Sigmoid colon (tissue), 7 donors: ENCODE results near the gene SLCO3A1. TPM values are rescaled to one million over a fixed set of nuclear protein-coding genes. Genes with fewer than 3 reads are reported as not detected.

ENCODE experiments used
- DNase-seq: peaks from one replicate; pipeline ENCODE4 v3.0.0-alpha.2; 2019
- H3K27ac ChIP-seq, 4 donors: fragments of 200-600 bp; sonication (generic); one replicate each; pipeline ENCODE4 v1.5.1; 2016 to 2019; ENCODE audit warnings: mild to moderate bottlenecking in 1 of 4
- H3K27me3 ChIP-seq, 3 donors: fragments of 200-600 bp; sonication (generic); one replicate each; pipeline ENCODE4 v1.5.1; 2019; ENCODE audit warnings: mild to moderate bottlenecking in 1 of 3
- H3K36me3 ChIP-seq, 4 donors: fragments of 200-600 bp; sonication (generic); one replicate each; pipeline ENCODE4 v1.5.1; 2016 to 2019
- H3K4me1 ChIP-seq, 4 donors: fragments of 200-600 bp; sonication (generic); one replicate each; pipeline ENCODE4 v1.5.1; 2017 to 2019
- H3K4me3 ChIP-seq, 4 donors: fragments of 200-600 bp; sonication (generic); one replicate each; pipeline ENCODE4 v1.5.1; 2017 to 2019; ENCODE audit warnings: mild to moderate bottlenecking in 2 of 4, moderate library complexity in 1 of 4
- H3K9me3 ChIP-seq, 4 donors: fragments of 200-600 bp in 3 of 4; sonication (generic) in 3 of 4; one replicate each; pipeline versions ENCODE4 v1.5.1 to v1.6.1; 2013 to 2019
- CTCF ChIP-seq, 4 experiments: fragments of 450-650 bp in 3 of 4; fragments of 200-600 bp in 1 of 4; IDR thresholded peaks; one replicate each; pipeline ENCODE4 v1.5.1; 2016 to 2019; ENCODE audit warnings: antibody characterized with exemption in 4 of 4, mild to moderate bottlenecking in 3 of 4, moderate library complexity in 2 of 4
- EP300 ChIP-seq, 4 donors: sonication (generic); formaldehyde crosslinking; IDR thresholded peaks; one replicate each; pipeline ENCODE4 v1.6.1; 2017; ENCODE audit warnings: antibody characterized with exemption in 4 of 4
- POLR2A ChIP-seq, 2 donors: fragments of 450-650 bp; IDR thresholded peaks; one replicate each; pipeline ENCODE4 v1.6.1; 2016; ENCODE audit warnings: antibody characterized with exemption in 2 of 2, mild to moderate bottlenecking in 2 of 2, moderate library complexity in 2 of 2
- POLR2AphosphoS5 ChIP-seq, 4 donors: sonication (generic); formaldehyde crosslinking; IDR thresholded peaks; one replicate each; pipeline ENCODE4 v1.6.1; 2017; ENCODE audit warnings: antibody characterized with exemption in 4 of 4
- WGBS, 2 donors: extraction: QIAGEN DNeasy Blood & Tissue Kit; methylation state at CpG; one replicate each; pipeline ENCODE4 v1.1.7; 2013; 5-methylcytosine and 5-hydroxymethylcytosine counted together
- intact Hi-C: fragments of 100-400 bp; cut with DNase I; formaldehyde crosslinking; loops from one replicate; pipeline ENCODE4 v1.15.1; 2023
- polyA plus RNA-seq, 3 donors: library from polyadenylated mRNA; stranded (reverse); fragments of 200-250 nt; gene quantifications; one replicate each; pipeline ENCODE4 v1.2.3, GENCODE V29; 2013
- total RNA-seq, 4 donors: library from RNA; depleted of rRNA; stranded (reverse); fragments of >200 nt; gene quantifications; one replicate each; pipeline ENCODE4 v1.1.0, GENCODE V29; 2016
- donor health status: healthy with polysubstance abuse.
- donor health status: Bipolar disorder and iron deficiency.
- donor health status: healthy.

Gene SLCO3A1
- total and polyA plus RNA-seq, 7 donors: 1.4 to 10.5 (median 4.6) TPM

GRCh38 chr15:92121047-92121446 lies 267.5 kb downstream of the SLCO3A1 start:
- no peaks in the 10 kb centered on the region for H3K27me3 ChIP-seq
- TF ChIP-seq POLR2AphosphoS5 (IDR thresholded peaks at IDR 0.05): no peak
- H3K9me3 ChIP-seq: no peaks in the 10 kb centered on the region

GRCh38 chr15:92122259-92122658 lies 268.8 kb downstream of the SLCO3A1 start:
- no peak overlapping the region for H3K27ac ChIP-seq
- H3K4me3 ChIP-seq: no peak overlapping the region
- no peak for TF ChIP-seq POLR2A (IDR thresholded peaks at IDR 0.05)
- TF ChIP-seq POLR2AphosphoS5 (IDR thresholded peaks at IDR 0.05): no peak
- 68 to 76% methylated on average over 2 of the region's 2 CpGs for WGBS, 2 donors
- peaks cover 0 to 4% (median 0%) of the 10 kb centered on the region in 4 donors for H3K36me3 ChIP-seq
- peaks cover 0 to 5% (median 0%) of the 10 kb centered on the region in 4 donors for H3K4me1 ChIP-seq
- H3K27me3 ChIP-seq: no peaks in the 10 kb centered on the region
- intact Hi-C loops: no loop called here
- no peak for DNase-seq
- H3K9me3 ChIP-seq: no peaks in the 10 kb centered on the region

More at GRCh38 chr15:92121047-92121446, 267.5 kb downstream of the SLCO3A1 start:
- DNase-seq: no peak
- Histone ChIP-seq H3K4me1 (peaks cover 0 to 7% (median 0%) of the 10 kb centered on the region in 4 donors), H3K27ac (no peak overlapping the region), H3K36me3 (peaks cover 0 to 2% (median 0%) of the 10 kb centered on the region in 4 donors), H3K4me3 (no peak overlapping the region)
- intact Hi-C loops: no loop called here

GRCh38 chr15:92123962-92124656 lies 270.6 kb downstream of the SLCO3A1 start:
- Histone ChIP-seq H3K4me1 (no peaks in the 10 kb centered on the region), H3K36me3 (peaks cover 0 to 4% (median 0%) of the 10 kb centered on the region in 4 donors), H3K4me3 (no peak overlapping the region), H3K9me3 (no peaks in the 10 kb centered on the region), H3K27me3 (no peaks in the 10 kb centered on the region), H3K27ac (no peak overlapping the region)
- no peak for TF ChIP-seq EP300 (IDR thresholded peaks at IDR 0.05)
- TF ChIP-seq POLR2AphosphoS5 (IDR thresholded peaks at IDR 0.05): no peak
- no peak for TF ChIP-seq POLR2A (IDR thresholded peaks at IDR 0.05)
- TF ChIP-seq CTCF (IDR thresholded peaks at IDR 0.05): no peak
- intact Hi-C loops: no loop called here
- peak; percentile 45 for DNase-seq
- WGBS, 2 donors: 93% methylated on average over 6 of the region's 6 CpGs

GRCh38 chr15:92124657-92125010 lies 271.1 kb downstream of the SLCO3A1 start:
- Histone ChIP-seq H3K4me3 (no peak overlapping the region), H3K27me3 (no peaks in the 10 kb centered on the region), H3K36me3 (peaks cover 0 to 4% (median 0%) of the 10 kb centered on the region in 4 donors), H3K9me3 (no peaks in the 10 kb centered on the region), H3K27ac (no peak overlapping the region), H3K4me1 (no peaks in the 10 kb centered on the region)
- TF ChIP-seq EP300 (IDR thresholded peaks at IDR 0.05): no peak
- 89 to 98% methylated on average over 3 of the region's 3 CpGs for WGBS, 2 donors
- peak; percentile 33 for DNase-seq
- intact Hi-C loops: no loop called here

GRCh38 chr15:92128788-92129187 lies 275.3 kb downstream of the SLCO3A1 start:
- no peak for DNase-seq
- 94 to 95% methylated on average over 5 of the region's 5 CpGs for WGBS, 2 donors
- intact Hi-C loops: no loop called here
- Histone ChIP-seq H3K27me3 (no peaks in the 10 kb centered on the region), H3K4me3 (no peak overlapping the region), H3K9me3 (no peaks in the 10 kb centered on the region), H3K36me3 (peaks cover 0 to 4% (median 0%) of the 10 kb centered on the region in 4 donors), H3K27ac (no peak overlapping the region), H3K4me1 (no peaks in the 10 kb centered on the region)
- TF ChIP-seq EP300 (IDR thresholded peaks at IDR 0.05) (no peak), POLR2A (IDR thresholded peaks at IDR 0.05) (no peak), CTCF (IDR thresholded peaks at IDR 0.05) (no peak)

- TF ChIP-seq EP300 (IDR thresholded peaks at IDR 0.05) (no peak), CTCF (IDR thresholded peaks at IDR 0.05) (no peak), POLR2A (IDR thresholded peaks at IDR 0.05) (no peak), POLR2AphosphoS5 (IDR thresholded peaks at IDR 0.05) (no peak)
- DNase-seq: no peak
- intact Hi-C loops: no loop called here
- H3K9me3 ChIP-seq: no peaks in the 10 kb centered on the region
- H3K27ac ChIP-seq: no peak overlapping the region
- no peaks in the 10 kb centered on the region for H3K27me3 ChIP-seq
- no peaks in the 10 kb centered on the region for H3K4me1 ChIP-seq
- peaks cover 0 to 4% (median 0%) of the 10 kb centered on the region in 4 donors for H3K36me3 ChIP-seq
- WGBS, 2 donors: 84 to 90% methylated on average over 2 of the region's 2 CpGs
- H3K4me3 ChIP-seq: no peak overlapping the region
Observed at GRCh38 chr15:92130244-92130643, 276.7 kb downstream of the SLCO3A1 start.
